ENCODE data around the gene ARHGAP21. TPM values are rescaled to one million over a fixed set of nuclear protein-coding genes. Genes with fewer than 3 reads are reported as not detected.

The ARHGAP21 gene
- total RNA-seq, 1 experiment from 2014 or later: 115 TPM

DNA sequence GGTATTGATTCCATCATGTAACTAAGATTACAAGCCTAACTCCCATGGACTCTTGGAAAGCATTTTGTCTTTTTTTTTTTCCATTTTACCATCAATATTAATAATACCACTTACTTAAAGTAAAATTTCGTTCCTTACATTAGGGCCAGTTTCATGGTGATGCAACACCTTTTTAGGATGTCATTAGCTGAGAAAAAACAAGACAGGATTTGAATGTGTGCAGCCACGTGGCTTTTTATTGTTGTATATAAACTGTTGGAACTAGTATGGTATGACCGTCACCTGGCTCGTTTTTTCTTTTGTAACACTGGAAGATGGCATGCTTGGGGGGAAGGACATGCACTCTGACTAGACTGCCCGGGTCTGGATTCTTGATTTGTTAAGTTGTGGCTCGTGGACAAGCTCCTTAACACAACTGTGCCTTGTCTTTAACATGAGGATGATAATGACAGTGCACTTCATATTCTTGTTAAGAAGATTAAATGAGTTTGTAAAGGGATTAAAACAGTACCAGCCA, 42.1 kb downstream of the ARHGAP21 start:
- Histone ChIP-seq H3K27ac (no peak overlapping the region), H3K36me3 (ENCODE audit: low read depth) (no peaks in the 10 kb centered on the region), H3K9me2 (ENCODE audit: insufficient read depth) (no peaks in the 10 kb centered on the region), H3F3A (ENCODE audit: insufficient read depth, low read depth) (no peaks in the 10 kb centered on the region), H3K27me3 (ENCODE audit: insufficient read depth, low read depth) (no peaks in the 10 kb centered on the region), H3K79me2 (ENCODE audit: low read depth) (peaks cover 69% of the 10 kb centered on the region), H4K20me1 (ENCODE audit: insufficient read depth) (0 out of 2 replicates have a peak, but pooled peaks cover 4% of the 10 kb centered on the region), H3K9me3 (ENCODE audit: insufficient read depth, low read depth) (no peaks in the 10 kb centered on the region; the same call in 1 of the 2 replicates), H3K4me3 (no peak overlapping the region), H2AFZ (no peak overlapping the region), H3K4me1 (replicated peaks; ENCODE audit: insufficient read depth) (no peaks in the 10 kb centered on the region), H3K4me2 (0 out of 2 replicates have a peak overlapping the region, but pooled peaks have one; percentile 10)
- no TSS peak for BruUV-seq (replicated peaks)
- ChIA-PET POLR2A (ENCODE audit: unreplicated experiment) (no interaction called here), CTCF (no interaction called here)
- DNase-seq: no peak
- intact Hi-C loops (cut with micrococcal nuclease; ENCODE audit: unreplicated experiment): no loop called here
- TF ChIP-seq, protein P1, sequence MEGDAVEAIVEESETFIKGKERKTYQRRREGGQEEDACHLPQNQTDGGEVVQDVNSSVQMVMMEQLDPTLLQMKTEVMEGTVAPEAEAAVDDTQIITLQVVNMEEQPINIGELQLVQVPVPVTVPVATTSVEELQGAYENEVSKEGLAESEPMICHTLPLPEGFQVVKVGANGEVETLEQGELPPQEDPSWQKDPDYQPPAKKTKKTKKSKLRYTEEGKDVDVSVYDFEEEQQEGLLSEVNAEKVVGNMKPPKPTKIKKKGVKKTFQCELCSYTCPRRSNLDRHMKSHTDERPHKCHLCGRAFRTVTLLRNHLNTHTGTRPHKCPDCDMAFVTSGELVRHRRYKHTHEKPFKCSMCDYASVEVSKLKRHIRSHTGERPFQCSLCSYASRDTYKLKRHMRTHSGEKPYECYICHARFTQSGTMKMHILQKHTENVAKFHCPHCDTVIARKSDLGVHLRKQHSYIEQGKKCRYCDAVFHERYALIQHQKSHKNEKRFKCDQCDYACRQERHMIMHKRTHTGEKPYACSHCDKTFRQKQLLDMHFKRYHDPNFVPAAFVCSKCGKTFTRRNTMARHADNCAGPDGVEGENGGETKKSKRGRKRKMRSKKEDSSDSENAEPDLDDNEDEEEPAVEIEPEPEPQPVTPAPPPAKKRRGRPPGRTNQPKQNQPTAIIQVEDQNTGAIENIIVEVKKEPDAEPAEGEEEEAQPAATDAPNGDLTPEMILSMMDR (conservative IDR thresholded peaks at IDR 0.05): no peak
- TF ChIP-seq EZH2 (IDR thresholded peaks at IDR 0.05; ENCODE audit: low read depth): no peak

DNA sequence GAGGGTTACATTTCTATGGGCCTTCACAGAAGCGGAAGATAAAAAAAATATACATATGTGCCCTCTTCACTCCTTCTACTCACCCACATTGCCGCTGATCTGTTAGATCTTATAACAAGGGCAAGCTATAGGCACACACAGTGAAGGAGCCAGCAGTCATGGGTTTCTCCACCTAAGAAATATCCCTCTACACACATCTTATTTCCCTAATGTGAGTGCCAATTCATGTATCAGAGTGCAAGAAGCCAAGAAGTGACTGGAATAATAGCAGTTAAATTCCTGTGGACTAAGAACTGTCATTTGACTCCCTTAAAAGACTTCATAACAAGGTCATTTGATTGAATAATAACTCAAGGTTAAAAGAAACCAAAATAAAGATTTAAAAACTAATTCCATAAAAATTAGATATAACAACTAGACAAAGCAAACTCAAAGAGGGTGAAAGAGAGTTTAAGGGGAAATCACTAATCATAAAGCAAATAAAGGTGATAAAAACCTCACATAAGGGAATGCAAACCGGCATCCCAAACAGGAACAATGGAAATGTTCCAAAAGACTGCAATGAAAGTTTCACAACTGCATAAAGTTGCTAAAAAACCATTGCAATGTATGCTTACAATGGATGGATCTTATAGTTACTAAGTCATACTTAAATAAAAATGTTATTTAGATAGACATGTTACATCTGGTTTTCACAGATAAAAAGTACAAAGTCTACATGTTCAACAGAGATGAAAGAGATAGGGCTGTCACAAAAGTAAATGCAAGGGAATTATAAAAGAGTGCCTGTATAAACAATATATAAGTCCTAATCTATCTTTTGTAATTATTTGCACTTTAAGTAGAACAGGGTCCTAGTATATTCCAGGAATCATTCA, 42.8 kb downstream of the ARHGAP21 start:
- H3F3A ChIP-seq (ENCODE audit: insufficient read depth, low read depth): no peaks in the 10 kb centered on the region
- CTCF ChIA-PET: no interaction called here
- H4K20me1 ChIP-seq (ENCODE audit: insufficient read depth): 0 out of 2 replicates have a peak, but pooled peaks cover 4% of the 10 kb centered on the region
- H2AFZ ChIP-seq: no peak overlapping the region
- H3K36me3 ChIP-seq (ENCODE audit: low read depth): no peaks in the 10 kb centered on the region
- H3K4me3 ChIP-seq: no peak overlapping the region
- H3K9me2 ChIP-seq (ENCODE audit: insufficient read depth): no peaks in the 10 kb centered on the region
- no TSS peak for BruUV-seq (replicated peaks)
- no peak for TF ChIP-seq EZH2 (IDR thresholded peaks at IDR 0.05; ENCODE audit: low read depth)
- TF ChIP-seq, protein P1 (conservative IDR thresholded peaks at IDR 0.05): no peak
- no peaks in the 10 kb centered on the region for H3K4me1 ChIP-seq (replicated peaks; ENCODE audit: insufficient read depth)
- POLR2A ChIA-PET (ENCODE audit: unreplicated experiment): no interaction called here
- 0 out of 2 replicates have a peak overlapping the region, but pooled peaks have one; percentile 10 for H3K4me2 ChIP-seq
- H3K79me2 ChIP-seq (ENCODE audit: low read depth): peaks cover 65% of the 10 kb centered on the region
- no peaks in the 10 kb centered on the region; the same call in 1 of the 2 replicates for H3K9me3 ChIP-seq (ENCODE audit: insufficient read depth, low read depth)
- H3K27ac ChIP-seq: no peak overlapping the region
- DNase-seq: no peak
- no peaks in the 10 kb centered on the region for H3K27me3 ChIP-seq (ENCODE audit: insufficient read depth, low read depth)
- intact Hi-C loops (cut with micrococcal nuclease; ENCODE audit: unreplicated experiment): no loop called here

DNA sequence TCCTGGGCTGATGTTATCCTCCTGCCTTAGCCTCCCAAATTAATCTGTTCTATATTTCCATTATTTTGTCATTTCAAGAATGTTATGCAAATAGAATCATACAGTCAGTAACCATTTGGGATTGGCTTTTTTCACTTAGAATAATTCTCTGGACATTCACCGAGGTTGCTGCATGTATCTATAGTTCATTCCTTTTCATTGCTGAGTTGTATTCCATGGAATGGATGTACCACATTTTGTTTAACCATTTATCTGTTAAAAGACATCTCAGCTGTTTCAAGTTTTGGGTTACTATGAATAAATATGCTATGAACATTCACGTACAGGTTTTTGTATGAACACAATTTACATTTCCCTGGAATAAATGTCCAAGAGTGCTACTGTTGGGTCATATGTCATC, 44.9 kb downstream of the ARHGAP21 start:
- DNase-seq: no peak
- H3K27ac ChIP-seq: no peak overlapping the region
- H3K9me3 ChIP-seq (ENCODE audit: insufficient read depth, low read depth): no peaks in the 10 kb centered on the region; the same call in 1 of the 2 replicates
- H3K27me3 ChIP-seq (ENCODE audit: insufficient read depth, low read depth): no peaks in the 10 kb centered on the region
- TF ChIP-seq, protein P1 (conservative IDR thresholded peaks at IDR 0.05): no peak
- no peak for TF ChIP-seq EZH2 (IDR thresholded peaks at IDR 0.05; ENCODE audit: low read depth)
- H4K20me1 ChIP-seq (ENCODE audit: insufficient read depth): 0 out of 2 replicates have a peak, but pooled peaks cover 4% of the 10 kb centered on the region
- CTCF ChIA-PET: no interaction called here
- POLR2A ChIA-PET (ENCODE audit: unreplicated experiment): no interaction called here
- no peaks in the 10 kb centered on the region for H3K9me2 ChIP-seq (ENCODE audit: insufficient read depth)
- BruUV-seq (replicated peaks): no TSS peak
- intact Hi-C loops (cut with micrococcal nuclease; ENCODE audit: unreplicated experiment): no loop called here
- H3K4me2 ChIP-seq: no peak overlapping the region
- no peaks in the 10 kb centered on the region for H3K36me3 ChIP-seq (ENCODE audit: low read depth)
- H3K4me1 ChIP-seq (replicated peaks; ENCODE audit: insufficient read depth): no peaks in the 10 kb centered on the region
- H2AFZ ChIP-seq: no peak overlapping the region
- H3F3A ChIP-seq (ENCODE audit: insufficient read depth, low read depth): no peaks in the 10 kb centered on the region
- H3K4me3 ChIP-seq: no peak overlapping the region
- H3K79me2 ChIP-seq (ENCODE audit: low read depth): peaks cover 60% of the 10 kb centered on the region
